HCEC 1CT (cell line): ENCODE results near the gene MCMBP.

ENCODE experiments used
- DNase-seq: peaks from one replicate; pipeline ENCODE4 v3.0.0-alpha.2; 2017

The MCMBP gene

DNA sequence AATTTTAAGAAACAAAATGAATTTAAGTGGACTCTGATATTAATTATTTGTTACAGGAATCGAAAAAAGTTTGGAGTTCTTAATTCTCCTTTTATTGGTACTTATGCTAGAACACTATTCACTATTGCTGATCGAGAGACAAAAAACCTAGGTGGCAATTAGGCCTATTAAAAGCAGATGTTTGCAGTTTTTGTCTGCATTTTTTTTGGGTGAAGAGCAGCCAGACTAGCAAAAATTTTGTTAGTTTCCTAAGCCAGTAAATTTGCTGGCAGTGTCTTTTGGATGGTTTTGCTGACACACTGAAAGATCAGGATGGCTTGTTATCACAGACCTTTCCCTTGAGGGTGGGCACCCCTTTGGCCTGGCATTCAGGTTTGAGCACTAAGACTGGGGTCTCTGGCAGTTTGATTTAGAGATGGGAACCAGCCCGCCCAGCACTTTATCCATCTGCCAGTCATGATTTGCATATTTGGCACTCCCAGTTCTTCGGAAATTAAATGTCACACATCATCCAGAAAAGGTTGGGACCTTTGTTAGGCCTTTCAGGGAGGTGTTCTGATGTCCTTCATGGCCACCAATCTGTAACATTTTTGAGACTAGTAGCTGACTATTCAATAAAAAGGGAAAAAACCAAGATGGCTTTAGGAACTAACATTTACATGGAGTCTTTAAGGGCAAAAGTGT, 89.5 kb downstream of the MCMBP start:
- DNase-seq, result no peak

DNA sequence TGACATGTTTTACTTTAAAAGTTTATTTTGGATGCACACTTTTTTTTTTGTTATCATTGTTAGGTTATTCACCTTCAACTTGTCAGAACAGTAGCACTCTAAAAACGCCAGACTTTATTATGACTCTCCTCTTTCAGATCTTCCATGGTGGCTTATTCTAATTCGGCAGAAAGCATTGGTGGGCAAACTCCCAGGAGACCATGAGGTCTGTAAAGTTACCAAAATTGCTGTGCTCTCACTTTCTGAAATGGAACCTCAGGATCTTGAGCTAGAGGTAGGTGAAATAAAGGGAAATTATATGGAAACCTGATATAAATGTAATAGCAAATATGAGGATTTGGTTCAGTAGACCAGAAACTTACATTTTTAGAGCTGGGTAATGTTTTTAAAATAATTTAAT, 91.1 kb downstream of the MCMBP start:
- no peak for DNase-seq

DNA sequence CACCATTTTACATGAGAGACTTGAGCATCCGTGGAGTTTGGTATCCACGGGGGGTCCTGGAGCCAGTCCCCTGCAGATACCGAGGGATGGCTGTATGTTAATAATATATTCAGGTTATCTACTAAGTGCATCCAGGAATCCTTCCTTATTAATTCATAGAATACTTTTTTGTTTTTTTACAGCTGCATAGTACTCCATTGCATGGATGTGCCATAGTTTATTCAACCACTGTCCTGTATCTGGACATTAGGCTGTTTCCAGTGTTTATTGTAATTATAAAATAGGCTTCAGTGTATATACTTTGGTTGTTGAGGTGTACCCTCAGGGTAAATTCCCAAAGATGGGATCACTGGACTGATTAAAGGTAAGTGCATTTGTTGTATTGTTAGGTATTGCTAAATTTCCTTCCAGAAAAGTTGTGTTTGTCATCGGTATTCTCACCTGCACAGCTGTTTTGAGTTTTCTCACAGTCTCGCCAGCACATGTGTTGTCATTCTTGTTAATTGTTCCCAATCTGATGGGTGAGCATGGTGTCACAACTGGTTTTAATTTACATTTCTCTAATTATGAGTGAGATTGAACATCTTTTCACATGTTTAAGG, 91.7 kb downstream of the MCMBP start:
- DNase-seq, result no peak
